AG20443 (cell line): ENCODE measurements around the gene SNW1.
"Not testable (repeated sequence)": the region's sequence is repeated elsewhere in the genome, so short reads cannot be mapped to it uniquely, and the experiment has no call there.

Experiments used
- DNase-seq: peaks from one replicate; pipeline ENCODE4 v3.0.0; 2012; ENCODE audit warnings: low spot score, mixed read lengths

SNW1 gene

DNA sequence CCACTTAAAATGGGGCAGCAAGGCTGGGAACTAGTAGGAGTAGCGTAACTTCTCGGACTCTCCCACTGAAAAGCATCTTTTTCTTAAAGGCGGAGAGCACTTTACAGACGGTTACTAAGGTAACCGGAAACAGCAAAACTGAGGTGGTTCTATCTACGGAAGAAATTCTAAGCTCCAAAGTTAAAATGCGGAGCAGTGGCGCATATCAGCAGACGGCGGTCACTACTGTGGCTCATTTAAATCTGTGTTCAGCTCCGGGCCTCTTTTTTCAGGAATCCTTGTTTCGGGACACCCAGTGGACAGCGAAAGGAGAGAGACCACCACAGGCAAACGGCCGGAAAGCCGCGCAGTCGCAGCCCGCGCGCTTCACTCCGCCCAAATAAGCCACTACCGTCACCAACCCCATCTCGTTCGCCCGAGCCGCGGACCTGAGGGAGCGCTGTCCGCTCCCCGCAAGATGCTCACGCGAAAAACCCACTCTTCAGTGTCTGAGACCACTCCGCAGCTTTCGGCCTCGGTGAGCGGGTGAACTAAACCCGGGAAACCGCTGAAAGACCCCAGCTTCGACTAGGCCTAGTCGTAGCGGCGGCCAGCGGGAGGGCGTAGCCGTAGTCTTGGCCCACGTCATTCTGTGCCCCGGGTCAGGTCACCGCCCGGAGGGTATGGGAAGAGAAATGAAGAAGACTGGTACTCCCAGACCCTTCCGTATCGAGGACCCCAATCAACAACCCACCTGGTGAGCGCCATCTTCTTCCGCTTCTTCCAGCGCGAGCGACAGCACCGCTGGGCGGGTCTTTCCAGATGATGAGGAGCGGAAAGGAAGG, at the start of gene SNW1:
SNW1 (minus strand) TSS at position 776 of the 824 bp plus-strand sequence; CDS start at position 747, 29 bp downstream.
- DNase-seq, result peak; percentile 97

DNA sequence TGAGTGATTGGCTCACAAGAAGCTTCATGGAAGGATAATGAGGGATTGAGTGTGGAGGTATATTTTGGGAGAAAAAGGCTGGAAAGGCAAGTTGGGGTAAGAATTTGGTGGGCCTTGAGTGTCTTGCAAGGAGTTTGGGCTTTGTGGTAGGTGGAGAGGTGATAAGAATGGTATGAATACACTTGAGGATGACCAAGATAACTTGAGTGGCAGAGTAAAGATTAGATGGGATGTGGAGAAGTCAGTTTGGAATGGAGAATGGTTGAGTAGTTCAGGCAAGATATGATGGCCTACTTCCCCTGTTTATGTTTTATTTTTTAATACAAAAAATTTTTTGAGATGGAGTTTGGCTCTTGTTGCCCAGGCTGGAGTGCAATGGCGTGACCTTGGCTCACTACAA, 48.1 kb upstream of the SNW1 start:
- no peak for DNase-seq

DNA sequence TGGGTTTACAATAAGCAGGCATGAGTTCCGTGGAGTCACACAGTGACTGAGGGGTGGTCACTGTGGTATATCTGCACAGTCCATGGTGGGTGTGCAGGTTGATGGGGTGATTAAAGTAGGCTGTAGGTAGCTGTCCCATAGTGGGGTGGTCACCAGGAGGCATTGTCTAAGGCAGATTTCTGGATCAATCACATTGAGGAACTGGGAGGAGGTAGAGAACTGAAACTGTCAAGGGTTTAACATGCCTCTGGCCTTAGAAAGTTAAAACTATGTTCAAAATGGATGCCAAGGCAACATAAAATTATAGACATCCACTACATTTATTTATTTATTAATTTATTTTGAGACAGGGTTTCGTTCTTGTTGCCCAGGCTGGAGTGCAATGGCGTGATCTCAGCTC, 47.3 kb upstream of the SNW1 start:
- DNase-seq, result no peak

GRCh38 chr14:77805706-77806105, 44.8 kb upstream of the SNW1 start:
- no peak for DNase-seq

DNA sequence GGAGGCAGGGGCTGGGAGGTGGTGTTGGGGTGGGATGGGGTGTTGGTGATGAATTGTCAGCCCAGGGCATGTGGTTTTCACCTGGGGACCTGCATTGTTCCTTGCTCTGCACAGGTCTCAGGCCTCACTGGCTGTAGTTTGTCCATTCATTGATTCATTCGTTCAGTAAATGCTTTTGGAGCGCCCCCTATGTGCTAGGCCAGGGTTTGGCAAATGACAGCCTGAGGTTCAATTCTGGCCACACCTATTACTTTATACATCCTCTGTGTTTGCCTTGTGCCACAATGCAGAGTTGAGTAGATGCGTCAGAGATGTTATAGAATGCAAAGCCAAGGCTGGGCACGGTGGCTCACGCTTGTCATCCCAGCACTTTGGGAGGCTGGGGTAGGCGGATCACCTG, 43.6 kb upstream of the SNW1 start:
- DNase-seq, result peak; percentile 18

DNA sequence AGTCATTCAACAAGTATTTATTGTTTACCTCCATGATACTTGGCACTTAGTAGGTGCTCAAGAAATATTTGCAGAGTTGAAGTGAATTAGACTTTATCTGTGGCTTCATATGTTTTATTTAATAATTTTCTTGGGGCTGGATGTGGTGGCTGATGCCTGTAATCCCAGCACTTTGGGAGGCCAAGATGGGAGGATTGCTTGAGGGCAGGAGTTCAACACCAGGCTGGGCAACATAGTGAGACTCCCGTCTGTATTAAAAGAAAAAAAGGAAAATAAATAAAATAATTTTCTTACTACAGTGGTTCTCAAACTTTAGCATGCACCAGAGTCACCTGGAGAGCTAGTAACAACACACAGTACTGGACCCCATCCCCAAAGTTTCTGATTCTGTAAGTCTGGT, 39.9 kb upstream of the SNW1 start:
- DNase-seq, result no peak

DNA sequence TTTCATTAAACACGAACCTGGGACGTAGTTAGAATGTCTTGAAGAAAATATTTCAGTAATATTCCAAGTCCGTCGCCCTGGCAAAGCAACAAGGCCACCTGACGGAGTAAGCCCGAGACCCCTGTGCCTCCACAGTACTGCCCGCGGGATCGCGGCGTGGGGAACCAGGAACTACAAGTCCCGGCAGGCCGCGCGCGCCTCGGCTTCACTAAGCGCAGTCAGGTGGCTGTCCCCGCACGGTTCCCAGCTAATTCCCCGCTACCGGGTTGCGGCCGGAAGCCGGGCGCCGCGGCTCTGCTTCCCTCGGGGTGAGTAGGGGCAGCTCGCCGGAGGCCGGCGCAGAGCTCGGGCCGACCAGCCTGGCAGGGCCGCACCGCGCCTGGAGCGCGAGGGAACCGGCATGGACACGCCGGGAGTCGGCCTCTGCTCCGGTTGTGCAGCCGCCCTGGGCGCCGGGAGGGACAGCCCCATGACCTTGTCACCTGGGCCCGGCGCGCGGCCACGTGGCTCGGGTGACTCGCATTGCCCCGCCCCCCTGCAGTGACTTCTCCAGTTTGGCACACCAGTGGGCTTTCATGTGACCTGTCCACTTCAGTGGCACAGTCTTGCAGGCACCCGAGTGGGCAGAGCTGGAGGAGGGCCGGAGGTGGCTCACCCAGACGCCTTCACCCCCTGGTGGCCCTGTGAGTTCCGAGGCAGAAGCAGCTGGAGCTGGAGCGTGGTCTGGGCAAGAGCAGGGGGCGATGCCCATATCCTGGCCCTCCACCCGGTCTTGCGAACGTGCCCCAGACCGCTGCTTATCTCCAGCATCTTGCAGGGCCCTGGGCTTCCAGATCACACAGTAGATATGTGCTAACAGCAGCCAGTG, 39.1 kb upstream of the SNW1 start, which contains the start of gene ADCK1:
ADCK1 (plus strand) TSS at position 247 of the 868 bp plus-strand sequence. CDS start 18,870 bp downstream, outside the sequence.
- DNase-seq, result peak; percentile 92

- not testable (repeated sequence) for DNase-seq
These were observed 38.5 kb upstream of the SNW1 start for GRCh38 chr14:77799456-77799855.

DNA sequence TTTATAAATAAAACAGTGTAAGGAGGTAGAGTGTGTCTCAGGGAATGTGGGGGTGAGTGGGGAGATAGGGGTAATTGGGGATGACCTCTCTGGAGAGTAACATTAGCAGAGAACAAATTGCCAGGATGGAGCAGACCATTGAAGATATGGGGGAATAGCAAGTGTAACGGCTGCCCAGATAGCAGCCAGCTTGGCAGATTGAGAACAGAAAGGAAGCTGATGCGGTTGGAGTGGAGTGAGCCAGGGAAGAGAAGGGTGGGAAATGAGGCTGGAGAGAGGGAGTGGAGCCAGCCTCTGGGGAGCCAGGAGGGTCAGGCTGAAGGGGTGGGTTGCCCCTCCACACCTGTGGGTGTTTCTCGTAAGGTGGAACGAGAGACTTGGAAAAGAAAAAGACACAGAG, 33.4 kb upstream of the SNW1 start:
- no peak for DNase-seq

DNA sequence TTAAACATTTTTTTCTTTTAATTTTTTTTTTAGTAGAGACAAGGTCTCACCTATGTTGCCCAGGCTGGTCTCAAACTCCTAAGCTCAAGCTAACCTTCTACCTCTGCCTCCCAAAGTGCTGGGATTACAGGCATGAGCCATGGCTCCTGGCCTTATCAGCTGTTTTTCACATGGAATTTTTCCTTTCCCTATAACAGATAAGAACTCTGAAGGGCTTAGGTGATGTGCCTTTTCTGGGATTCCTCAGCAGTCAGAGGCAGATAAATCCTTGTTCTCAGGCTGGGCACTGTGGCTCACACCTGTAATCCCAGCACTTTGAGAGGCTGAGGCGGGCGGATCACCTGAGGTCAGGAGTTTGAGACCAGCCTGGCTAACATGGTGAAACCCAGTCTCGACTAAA, 32.3 kb upstream of the SNW1 start:
- DNase-seq, result not testable (repeated sequence)

DNA sequence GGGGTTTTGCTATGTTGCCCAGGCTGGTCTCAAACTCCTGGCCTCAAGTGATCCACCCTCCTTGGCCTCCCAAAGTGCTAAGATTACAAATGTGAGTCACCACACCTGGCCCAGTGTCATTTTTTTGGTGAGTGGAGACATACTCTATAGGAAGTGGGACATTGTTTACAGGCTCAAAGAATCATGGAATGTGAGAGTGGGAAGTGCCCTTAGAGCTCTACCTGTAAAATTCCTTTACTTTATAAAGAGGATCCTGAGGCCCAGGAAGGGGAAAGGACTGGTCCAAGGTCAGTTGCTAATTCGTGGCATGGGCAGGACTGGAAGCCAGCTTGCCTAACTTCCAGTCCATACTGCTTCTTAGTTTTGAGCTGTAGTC, 30.3 kb upstream of the SNW1 start:
- no peak for DNase-seq

DNA sequence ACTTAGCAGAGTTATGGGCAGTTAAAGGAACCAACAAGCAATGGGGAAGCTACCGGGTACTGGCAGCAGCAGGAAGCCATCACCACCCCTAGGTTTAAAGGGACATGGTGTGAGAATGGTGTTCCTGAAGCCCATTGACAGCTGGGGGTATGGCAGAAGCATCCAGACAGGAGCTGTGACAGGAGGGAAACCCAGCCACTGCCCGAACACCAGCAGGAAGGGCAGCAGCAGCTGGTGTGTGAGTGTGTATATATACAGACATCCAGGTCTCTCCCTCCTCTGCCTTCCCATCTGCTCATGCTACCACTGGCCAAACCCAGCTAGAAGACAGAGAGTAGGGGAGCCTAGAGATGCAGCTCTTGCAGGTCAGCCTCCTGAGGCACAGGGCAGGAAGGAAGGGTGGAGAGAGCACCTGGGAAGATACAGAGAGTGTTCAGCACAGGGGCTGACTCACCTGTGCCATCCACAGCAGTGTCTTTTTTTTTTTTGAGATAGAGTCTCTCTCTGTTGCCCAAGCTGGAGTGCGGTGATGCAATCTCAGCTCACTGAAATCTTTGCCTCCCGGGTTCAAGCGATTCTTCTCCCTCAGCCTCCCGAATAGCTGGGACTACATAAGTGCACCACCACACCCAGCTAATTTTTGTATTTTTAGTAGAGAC, 29.7 kb upstream of the SNW1 start:
- DNase-seq, result no peak

DNA sequence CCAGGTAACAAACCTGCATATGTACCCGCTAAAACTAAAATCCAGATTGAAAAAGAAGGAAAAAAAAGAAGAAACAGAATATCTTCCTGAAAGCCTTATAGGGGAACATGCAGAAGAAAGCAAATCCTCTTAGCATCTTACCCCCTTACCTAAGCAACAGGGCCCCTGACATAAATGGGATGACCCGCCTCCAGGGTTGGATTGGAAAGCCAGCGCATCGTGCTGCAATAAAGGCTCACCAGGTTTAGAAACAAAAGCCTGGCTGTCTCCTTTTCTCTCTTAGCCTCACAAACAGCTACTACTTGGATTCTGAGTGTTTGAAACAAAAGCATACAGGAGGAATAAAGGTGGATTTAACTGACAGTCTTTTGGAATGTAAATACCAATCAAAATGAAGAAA, 25.2 kb upstream of the SNW1 start:
- DNase-seq, result no peak

DNA sequence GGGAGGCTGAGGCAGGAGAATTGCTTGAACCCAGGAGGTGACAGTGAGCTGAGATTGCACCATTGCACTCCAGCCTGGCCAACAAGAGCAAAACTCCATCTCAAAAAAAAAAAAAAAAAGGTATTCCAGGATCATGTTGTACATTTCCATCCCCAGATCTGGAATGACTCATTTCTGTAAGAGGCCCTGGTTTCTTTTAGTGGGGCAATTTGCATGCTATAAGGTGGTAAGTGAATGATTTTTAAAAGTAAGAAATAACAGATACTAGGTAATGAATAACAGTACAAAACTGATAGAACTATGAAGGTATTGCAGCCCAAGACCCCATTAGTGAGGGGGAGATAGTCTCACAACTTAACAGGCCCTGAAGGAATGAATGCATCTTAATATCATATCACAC, 21.2 kb upstream of the SNW1 start:
- DNase-seq, result no peak

DNA sequence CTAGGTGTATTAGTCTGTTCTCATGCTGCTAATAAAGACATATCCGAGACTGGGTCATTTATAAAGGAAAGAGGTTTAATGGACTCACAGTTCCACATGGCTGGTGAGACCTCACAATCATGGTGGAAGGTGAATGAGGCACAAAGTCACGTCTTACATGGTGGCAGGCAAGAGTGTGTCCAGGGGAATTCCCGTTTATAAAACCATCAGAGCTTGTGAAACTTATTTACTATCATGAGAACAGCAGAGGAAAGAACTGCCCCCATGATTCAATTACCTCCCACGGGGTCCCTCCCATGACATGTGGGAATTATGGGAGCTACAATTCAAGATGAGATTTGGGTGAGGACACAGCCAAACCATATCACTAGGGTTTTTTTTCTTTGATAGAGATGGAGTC, 13.0 kb upstream of the SNW1 start:
- not testable (repeated sequence) for DNase-seq

DNA sequence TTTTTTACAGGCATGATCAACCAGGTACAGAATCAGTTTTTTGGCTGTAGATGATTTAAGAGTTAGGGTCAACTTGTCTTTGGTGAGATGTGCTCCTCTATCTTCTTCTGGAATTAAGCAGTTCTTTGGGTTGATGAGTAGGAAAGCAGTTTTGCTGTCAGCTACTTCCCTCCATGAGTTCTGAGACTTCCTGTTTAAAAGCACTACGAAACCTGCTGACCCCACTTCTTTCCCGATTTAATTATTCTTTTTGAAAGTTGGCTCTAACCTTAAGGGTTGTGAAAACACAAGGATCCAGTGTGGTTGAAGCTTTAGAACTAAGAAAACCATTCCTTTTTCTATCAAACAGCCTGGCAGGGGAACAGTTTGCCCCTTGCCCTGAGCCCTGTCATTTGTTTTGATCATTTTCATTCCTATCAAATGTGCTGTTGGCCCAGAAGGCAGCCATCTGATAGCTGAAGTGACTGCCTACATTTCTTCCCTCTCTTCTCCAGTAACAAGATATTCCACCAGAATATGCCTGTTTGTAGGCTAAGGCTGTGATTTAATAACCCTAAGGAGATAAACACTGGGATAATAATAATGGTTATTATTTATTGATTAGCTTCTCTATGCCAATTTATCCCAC, 7.6 kb upstream of the SNW1 start:
- not testable (repeated sequence) for DNase-seq

DNA sequence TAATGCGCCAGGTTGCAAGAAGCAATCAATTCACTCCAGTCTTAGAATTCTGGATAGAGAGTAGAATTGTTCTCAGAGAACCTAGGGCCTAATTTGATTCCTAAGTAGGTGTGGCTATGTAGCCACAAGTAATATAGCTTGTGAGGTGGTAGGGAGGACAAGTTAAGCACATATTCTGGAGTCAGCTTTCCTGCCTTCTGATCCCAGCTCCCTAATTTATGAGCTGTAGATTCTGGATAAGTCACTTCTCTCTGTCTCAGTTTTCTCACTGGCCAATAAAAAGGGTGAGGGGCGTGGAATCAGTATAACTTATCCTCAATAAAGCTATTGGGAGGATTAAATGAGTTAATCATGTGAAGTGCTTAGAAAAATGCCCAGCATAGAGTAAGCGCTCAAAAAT, 3.0 kb upstream of the SNW1 start:
- DNase-seq, result no peak

DNA sequence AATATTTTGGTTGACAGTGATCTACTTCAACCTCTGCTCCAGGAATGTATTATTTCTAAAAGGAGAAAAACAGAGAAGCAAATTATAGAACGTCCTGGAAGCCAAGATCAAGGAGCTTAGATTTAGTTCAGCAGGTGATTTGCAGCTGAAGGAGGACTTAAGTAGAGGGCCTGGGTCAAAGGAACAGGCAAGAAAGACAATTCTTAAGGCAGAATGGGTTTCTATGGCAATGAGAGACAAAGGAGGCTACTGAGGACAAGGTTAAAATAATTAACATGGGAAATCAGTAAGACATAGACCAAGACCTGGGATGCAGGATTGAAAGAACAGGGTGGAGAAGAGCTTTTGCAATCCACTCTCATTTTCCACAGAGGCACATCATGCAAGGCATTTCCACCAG, 2.4 kb upstream of the SNW1 start:
- no peak for DNase-seq

GRCh38 chr14:77761205-77761931, 412 bp upstream of the SNW1 start:
- peak; percentile 61 for DNase-seq

DNA sequence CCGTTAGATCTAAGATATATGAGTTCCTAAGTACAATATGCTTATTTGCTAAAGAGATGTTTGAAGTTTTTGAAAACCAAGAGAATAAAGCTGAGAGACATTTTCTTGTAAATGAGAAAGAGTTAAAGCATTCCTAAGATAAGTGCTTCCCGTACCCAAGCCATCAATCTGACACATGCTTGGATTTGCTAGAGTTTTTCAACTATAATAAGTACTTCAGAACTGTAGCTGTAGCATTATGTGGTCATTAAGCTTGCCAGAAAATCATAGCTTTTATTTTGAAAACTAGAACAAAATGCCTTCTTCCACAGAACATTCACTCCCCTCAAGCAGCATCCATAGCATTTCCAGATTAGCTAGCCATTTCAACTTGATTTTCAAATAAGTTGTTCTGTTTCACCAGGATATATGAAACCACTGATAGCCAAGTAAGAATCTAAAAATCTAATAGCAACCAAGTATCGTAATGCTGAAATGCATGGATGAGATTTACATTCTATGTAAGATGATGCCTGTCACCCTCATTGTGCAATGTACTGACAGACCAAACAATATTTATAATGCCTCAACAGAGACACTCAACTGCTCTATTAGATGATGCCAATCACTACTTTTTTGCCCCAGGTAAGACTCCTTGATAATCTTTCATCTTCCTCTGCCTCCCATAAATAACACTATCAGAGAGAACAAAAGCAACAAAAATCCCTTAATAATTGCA, 8.0 kb downstream of the SNW1 start:
- DNase-seq, result no peak

- no peak for DNase-seq
These were observed 8.7 kb downstream of the SNW1 start for GRCh38 chr14:77752266-77752665.
